ENCODE data around the gene NSL1.
"Not testable (repeated sequence)": the region's sequence is repeated elsewhere in the genome, so short reads cannot be mapped to it uniquely, and the experiment has no call there.

NSL1 gene

GRCh38 chr1:212716161-212716560, 75.4 kb downstream of the NSL1 start:
- Histone ChIP-seq H3K27ac (ENCODE audit: low read depth, low read length) (no peak overlapping the region), H2AFZ (ENCODE audit: low read depth, low read length, severe bottlenecking) (no peak overlapping the region), H3K4me3 (ENCODE audit: insufficient read depth, low read length, poor library complexity, severe bottlenecking) (no peak overlapping the region), H3K9me3 (ENCODE audit: insufficient read depth, low read length) (no peaks in the 10 kb centered on the region), H3F3A (ENCODE audit: insufficient read depth) (no peaks in the 10 kb centered on the region), H3K79me2 (ENCODE audit: insufficient read depth, low read length) (no peaks in the 10 kb centered on the region), H3K9me2 (replicated peaks; ENCODE audit: insufficient read depth, low read length) (no peaks in the 10 kb centered on the region), H3K36me3 (ENCODE audit: low read length) (no peaks in the 10 kb centered on the region), H3K4me2 (ENCODE audit: low read depth, low read length, poor library complexity, severe bottlenecking) (no peak overlapping the region), H3K27me3 (ENCODE audit: low read length) (no peaks in the 10 kb centered on the region), H4K20me1 (ENCODE audit: low read depth, low read length) (no peaks in the 10 kb centered on the region), H3K9ac (ENCODE audit: low read length) (no peak overlapping the region)
- TF ChIP-seq EZH2phosphoT487 (conservative IDR thresholded peaks at IDR 0.05; ENCODE audit: low read length): no peak
- TF ChIP-seq, protein P1, sequence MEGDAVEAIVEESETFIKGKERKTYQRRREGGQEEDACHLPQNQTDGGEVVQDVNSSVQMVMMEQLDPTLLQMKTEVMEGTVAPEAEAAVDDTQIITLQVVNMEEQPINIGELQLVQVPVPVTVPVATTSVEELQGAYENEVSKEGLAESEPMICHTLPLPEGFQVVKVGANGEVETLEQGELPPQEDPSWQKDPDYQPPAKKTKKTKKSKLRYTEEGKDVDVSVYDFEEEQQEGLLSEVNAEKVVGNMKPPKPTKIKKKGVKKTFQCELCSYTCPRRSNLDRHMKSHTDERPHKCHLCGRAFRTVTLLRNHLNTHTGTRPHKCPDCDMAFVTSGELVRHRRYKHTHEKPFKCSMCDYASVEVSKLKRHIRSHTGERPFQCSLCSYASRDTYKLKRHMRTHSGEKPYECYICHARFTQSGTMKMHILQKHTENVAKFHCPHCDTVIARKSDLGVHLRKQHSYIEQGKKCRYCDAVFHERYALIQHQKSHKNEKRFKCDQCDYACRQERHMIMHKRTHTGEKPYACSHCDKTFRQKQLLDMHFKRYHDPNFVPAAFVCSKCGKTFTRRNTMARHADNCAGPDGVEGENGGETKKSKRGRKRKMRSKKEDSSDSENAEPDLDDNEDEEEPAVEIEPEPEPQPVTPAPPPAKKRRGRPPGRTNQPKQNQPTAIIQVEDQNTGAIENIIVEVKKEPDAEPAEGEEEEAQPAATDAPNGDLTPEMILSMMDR (IDR thresholded peaks at IDR 0.05; ENCODE audit: insufficient read depth, low read length, poor library complexity, severe bottlenecking): no peak

DNA sequence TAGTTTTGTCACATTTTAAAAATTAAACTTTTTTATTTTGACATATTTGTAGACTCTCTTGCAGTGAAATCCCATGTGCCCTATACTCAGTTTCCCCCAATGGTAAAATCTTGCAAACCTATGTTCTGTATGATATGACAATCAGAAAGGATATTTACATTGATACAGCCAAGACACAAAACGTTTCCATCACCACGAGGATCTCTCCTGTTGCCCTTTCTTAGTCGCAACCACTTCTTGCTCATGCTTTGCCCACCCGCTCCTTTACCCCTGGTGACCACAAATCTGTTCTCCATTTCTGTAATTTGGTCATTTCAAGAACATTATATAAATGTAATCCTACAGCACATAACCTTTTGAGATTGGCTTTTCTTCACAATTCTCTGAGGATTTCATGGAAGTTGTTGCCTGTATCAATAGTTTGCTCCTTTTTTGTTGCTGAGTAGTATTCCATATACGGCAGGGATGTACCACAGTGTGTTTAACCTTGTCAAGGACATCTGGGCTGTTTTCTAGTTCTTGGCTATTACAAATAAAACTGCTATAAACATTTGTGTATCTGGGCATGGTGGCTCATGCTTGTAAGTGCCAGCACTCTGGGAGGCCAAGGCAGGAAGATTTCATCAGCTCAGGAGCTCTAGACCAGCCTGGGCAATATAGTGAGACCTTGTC, 78.0 kb downstream of the NSL1 start:
- no peaks in the 10 kb centered on the region for H3K9me2 ChIP-seq (replicated peaks; ENCODE audit: insufficient read depth, low read length)

GRCh38 chr1:212712451-212713303, 78.9 kb downstream of the NSL1 start:
- no peak overlapping the region for H3K4me2 ChIP-seq (ENCODE audit: low read depth, low read length, poor library complexity, severe bottlenecking)
- no peaks in the 10 kb centered on the region for H3F3A ChIP-seq (ENCODE audit: insufficient read depth)
- H3K79me2 ChIP-seq (ENCODE audit: insufficient read depth, low read length): no peaks in the 10 kb centered on the region
- no peak overlapping the region for H3K27ac ChIP-seq (ENCODE audit: low read depth, low read length)
- TF ChIP-seq, protein P1 (IDR thresholded peaks at IDR 0.05; ENCODE audit: insufficient read depth, low read length, poor library complexity, severe bottlenecking): no peak
- TF ChIP-seq EZH2phosphoT487 (conservative IDR thresholded peaks at IDR 0.05; ENCODE audit: low read length): no peak
- H3K9me2 ChIP-seq (replicated peaks; ENCODE audit: insufficient read depth, low read length): no peaks in the 10 kb centered on the region
- no peaks in the 10 kb centered on the region for H3K36me3 ChIP-seq (ENCODE audit: low read length)
- no peaks in the 10 kb centered on the region for H4K20me1 ChIP-seq (ENCODE audit: low read depth, low read length)
- H3K27me3 ChIP-seq (ENCODE audit: low read length): no peaks in the 10 kb centered on the region
- no peaks in the 10 kb centered on the region for H3K9me3 ChIP-seq (ENCODE audit: insufficient read depth, low read length)
- no peak overlapping the region for H3K9ac ChIP-seq (ENCODE audit: low read length)
- H3K4me3 ChIP-seq (ENCODE audit: insufficient read depth, low read length, poor library complexity, severe bottlenecking): no peak overlapping the region
- no peak overlapping the region for H2AFZ ChIP-seq (ENCODE audit: low read depth, low read length, severe bottlenecking)

More for the DNA sequence above, 78.0 kb downstream of the NSL1 start:
- TF ChIP-seq, protein P1 (IDR thresholded peaks at IDR 0.05; ENCODE audit: insufficient read depth, low read length, poor library complexity, severe bottlenecking): no peak
- TF ChIP-seq EZH2phosphoT487 (conservative IDR thresholded peaks at IDR 0.05; ENCODE audit: low read length): no peak
- H3K27ac ChIP-seq (ENCODE audit: low read depth, low read length): no peak overlapping the region
- H3K27me3 ChIP-seq (ENCODE audit: low read length): no peaks in the 10 kb centered on the region
- H3K36me3 ChIP-seq (ENCODE audit: low read length): no peaks in the 10 kb centered on the region
- H4K20me1 ChIP-seq (ENCODE audit: low read depth, low read length): no peaks in the 10 kb centered on the region
- H3K9ac ChIP-seq (ENCODE audit: low read length): no peak overlapping the region
- H3K9me3 ChIP-seq (ENCODE audit: insufficient read depth, low read length): no peaks in the 10 kb centered on the region
- no peaks in the 10 kb centered on the region for H3K79me2 ChIP-seq (ENCODE audit: insufficient read depth, low read length)
- no peak overlapping the region for H2AFZ ChIP-seq (ENCODE audit: low read depth, low read length, severe bottlenecking)
- no peak overlapping the region for H3K4me2 ChIP-seq (ENCODE audit: low read depth, low read length, poor library complexity, severe bottlenecking)
- no peaks in the 10 kb centered on the region for H3F3A ChIP-seq (ENCODE audit: insufficient read depth)
- H3K4me3 ChIP-seq (ENCODE audit: insufficient read depth, low read length, poor library complexity, severe bottlenecking): no peak overlapping the region

DNA sequence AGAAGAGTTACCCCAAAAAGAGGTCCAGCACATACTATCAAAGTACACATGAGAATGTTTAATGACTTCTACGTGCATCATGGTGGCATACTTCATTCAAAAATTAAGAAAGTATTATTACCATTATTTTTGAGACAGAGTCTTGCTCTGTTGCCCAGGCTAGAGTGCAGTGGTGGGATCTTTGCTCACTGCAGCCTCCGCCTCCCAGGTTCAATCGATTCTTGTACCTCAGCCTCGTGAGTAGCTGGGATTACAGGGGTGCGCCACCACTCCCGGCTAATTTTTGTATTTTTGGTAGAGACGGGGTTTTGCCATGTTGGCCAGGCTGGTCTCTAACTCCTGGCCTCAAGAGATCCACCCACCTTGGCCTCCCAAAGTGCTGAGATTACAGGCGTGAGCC, 79.6 kb downstream of the NSL1 start:
- not testable (repeated sequence) for H3K79me2 ChIP-seq (ENCODE audit: insufficient read depth, low read length); H3K27ac ChIP-seq (ENCODE audit: low read depth, low read length); H2AFZ ChIP-seq (ENCODE audit: low read depth, low read length, severe bottlenecking); H3K9me2 ChIP-seq (replicated peaks; ENCODE audit: insufficient read depth, low read length); H4K20me1 ChIP-seq (ENCODE audit: low read depth, low read length); H3K36me3 ChIP-seq (ENCODE audit: low read length); H3K9ac ChIP-seq (ENCODE audit: low read length); H3K4me3 ChIP-seq (ENCODE audit: insufficient read depth, low read length, poor library complexity, severe bottlenecking); H3F3A ChIP-seq (ENCODE audit: insufficient read depth); H3K9me3 ChIP-seq (ENCODE audit: insufficient read depth, low read length); H3K27me3 ChIP-seq (ENCODE audit: low read length); H3K4me2 ChIP-seq (ENCODE audit: low read depth, low read length, poor library complexity, severe bottlenecking)

All from SU-DHL-6 (cell line).